Uterus (tissue), 2 donors: ENCODE measurements around the gene UTP11.

Experiments used
- CTCF ChIP-seq, 4 experiments: fragments of 200-600 bp in 2 of 4; fragments of 450-650 bp in 2 of 4; sonication (generic) in 2 of 4; IDR thresholded peaks; one replicate each; pipeline ENCODE4 v1.5.1; 2016 to 2019; ENCODE audit warnings: antibody characterized with exemption in 4 of 4, mild to moderate bottlenecking in 2 of 4, moderate library complexity in 1 of 4
- POLR2A ChIP-seq, 2 donors: fragments of 450-650 bp; IDR thresholded peaks; one replicate each; pipeline ENCODE4 v1.6.1; 2016; ENCODE audit warnings: antibody characterized with exemption in 2 of 2, mild to moderate bottlenecking in 1 of 2, moderate library complexity in 1 of 2

GRCh38 chr1:38022810-38023209 lies 10.3 kb downstream of the UTP11 start:
- TF ChIP-seq POLR2A (IDR thresholded peaks at IDR 0.05) (no peak), CTCF (IDR thresholded peaks at IDR 0.05) (no peak)
